PC-3 (cell line): ENCODE data around the gene PDX1.

ENCODE experiments used
- CTCF ChIP-seq: fragments of 300-600 bp; sonication (generic); conservative IDR thresholded peaks from 2 replicates; pipeline ENCODE4 v1.5.1; 2017; ENCODE audit warnings: antibody characterized with exemption, low read depth, mild to moderate bottlenecking, low read length
- EZH2 ChIP-seq: fragments of 300-600 bp; sonication (generic); IDR thresholded peaks from one replicate; pipeline ENCODE4 v1.6.1; 2017; ENCODE audit warnings: antibody characterized with exemption, mild to moderate bottlenecking, low read length; ENCODE audit not compliant: unreplicated experiment
- EZH2phosphoT487 ChIP-seq: fragments of 300-600 bp; sonication (generic); IDR thresholded peaks from 2 replicates; pipeline ENCODE4 v1.6.1; 2018; ENCODE audit warnings: mild to moderate bottlenecking, antibody characterized with exemption, low read length, borderline replicate concordance

DNA sequence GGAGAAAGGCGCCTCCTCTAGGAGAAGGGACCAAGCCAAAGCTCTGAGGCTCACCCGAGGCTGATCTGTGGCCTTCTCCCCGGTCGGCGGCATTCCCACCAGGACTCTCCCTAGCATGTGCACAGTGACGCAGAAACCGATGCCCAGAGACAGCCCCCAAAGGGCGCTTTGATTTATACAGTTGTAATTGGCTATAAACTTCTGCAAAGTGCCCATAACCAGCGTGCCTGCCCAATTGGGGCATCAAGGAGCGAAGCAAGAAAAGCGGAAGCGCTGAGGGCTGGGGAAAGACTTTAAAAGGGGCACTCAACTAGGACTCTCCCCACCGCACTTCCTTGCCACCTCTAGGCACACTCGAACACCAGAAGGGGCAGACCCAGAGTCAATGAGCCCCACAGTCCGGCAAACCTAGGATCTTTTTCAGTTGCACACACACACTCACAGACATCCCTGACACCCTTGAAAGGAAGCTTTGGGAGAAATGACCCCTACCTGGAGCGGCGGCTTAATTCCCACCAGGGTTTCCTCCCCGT lies 47.5 kb downstream of the PDX1 start:
- TF ChIP-seq CTCF, result no peak
- no peak for TF ChIP-seq EZH2phosphoT487
- TF ChIP-seq EZH2, result no peak
